HG03442 (cell line): ENCODE data around the gene SLC39A11.
"Not testable (repeated sequence)": the region's sequence is repeated elsewhere in the genome, so short reads cannot be mapped to it uniquely, and the experiment has no call there.

Experiments
- ATAC-seq: cut with Tn5 transposase; IDR thresholded peaks from one replicate; pipeline ENCODE4 v1.9.1; 2021; ENCODE audit warnings: mild to moderate bottlenecking, moderate library complexity; ENCODE audit not compliant: unreplicated experiment

SLC39A11 gene

DNA sequence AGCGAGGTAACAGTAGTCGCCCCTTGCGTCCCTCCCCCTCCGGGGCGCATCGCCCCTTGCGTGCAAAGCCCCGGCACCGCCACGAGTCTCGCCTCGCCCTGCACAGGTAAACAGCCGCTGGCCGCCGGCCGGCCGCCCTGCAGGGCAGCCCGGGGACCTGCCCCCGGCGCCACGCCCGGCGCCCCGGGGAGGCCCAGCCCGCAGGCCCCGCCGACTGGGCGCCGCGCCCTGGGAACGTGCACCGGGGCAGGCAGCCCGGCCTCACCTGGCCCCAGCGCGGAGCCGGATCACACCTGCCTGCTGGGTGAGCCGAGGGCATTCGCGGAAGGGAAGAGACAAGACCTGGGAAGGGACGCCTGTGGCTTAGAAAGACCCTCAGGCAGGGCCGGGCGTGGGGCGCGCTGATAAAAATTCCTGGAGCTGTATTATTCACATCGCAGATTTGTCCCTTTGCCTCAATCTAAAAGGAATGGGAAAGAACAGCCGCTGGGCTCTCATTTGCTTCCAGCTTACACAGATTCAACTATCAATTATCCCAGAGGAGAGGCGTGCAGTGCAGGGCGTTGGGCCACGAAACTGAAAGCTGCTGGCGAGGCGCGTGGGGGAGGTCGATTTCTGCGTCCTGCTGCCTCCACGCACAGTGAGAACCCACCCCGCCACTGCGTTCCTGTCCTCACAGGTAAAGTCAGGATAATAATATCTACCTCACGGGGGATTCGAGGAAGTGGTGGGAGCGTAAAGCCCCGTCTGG lies 451.9 kb downstream of the SLC39A11 start:
- no peak for ATAC-seq

DNA sequence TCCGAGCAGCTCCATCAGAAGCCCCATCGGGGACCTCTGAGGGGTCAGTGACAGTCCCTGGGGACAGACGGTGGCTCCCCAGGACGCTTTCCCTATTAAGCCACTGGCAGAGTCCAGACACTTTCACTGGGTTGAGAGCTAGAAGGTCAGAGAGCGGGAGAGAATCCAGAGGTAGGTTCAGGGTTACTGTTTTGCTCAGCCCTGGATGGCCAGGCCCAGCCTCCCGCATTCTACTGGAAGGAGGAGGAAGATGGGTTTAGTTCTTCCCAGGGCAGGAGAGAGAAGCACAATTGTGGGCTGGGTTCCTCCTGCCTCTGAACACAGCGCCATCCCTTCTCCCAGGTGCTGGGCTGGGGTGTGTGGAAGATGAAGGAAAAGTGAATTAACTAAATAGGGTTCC lies 452.8 kb downstream of the SLC39A11 start:
- ATAC-seq, result no peak

DNA sequence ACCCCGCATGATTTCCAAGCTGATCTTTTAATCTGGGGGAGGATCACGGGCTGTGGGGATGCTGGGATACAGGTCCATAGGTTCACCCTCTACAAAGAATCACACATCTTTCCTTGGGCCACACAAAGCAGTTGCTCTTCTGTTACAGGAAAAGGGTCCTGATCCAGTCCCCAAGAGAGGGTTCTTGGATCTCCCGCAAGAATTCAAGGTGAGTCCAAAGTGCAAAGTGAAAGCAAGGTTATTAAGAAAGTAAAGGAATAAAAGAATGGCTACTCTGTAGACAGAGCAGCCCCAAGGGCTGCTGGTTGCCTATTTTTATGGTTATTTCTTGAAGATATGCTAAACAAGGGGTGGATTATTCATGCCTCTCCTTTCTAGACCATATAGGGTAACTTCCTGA lies 453.6 kb downstream of the SLC39A11 start:
- not testable (repeated sequence) for ATAC-seq

DNA sequence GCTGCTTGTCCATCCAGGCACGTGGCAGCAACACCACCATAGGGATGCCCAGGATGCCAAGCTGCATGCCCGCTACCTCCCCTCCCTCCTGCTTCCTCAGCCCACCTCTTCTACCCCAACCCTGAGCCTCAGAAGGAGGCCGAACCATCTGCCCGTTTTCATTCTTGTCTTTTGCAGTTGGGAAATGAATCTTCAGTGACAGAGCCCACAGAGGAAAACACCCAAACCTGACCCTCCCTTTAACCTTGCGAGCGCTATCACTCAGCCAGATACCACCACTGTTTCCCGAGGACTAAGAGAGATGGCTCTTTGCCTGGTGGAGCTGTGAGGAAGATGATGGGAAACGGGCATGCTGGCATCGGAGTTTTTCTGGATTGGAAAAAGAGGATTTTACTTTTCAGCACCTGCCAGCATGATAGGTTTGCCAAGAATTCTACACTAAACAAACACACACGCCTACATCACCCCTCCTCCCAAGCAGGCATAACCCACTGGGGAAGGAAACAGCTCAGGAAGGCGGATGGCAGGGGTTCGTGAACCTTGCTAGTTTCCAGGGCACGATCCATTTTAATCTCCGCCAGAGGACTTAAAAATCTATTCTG lies 457.4 kb downstream of the SLC39A11 start:
- no peak for ATAC-seq

DNA sequence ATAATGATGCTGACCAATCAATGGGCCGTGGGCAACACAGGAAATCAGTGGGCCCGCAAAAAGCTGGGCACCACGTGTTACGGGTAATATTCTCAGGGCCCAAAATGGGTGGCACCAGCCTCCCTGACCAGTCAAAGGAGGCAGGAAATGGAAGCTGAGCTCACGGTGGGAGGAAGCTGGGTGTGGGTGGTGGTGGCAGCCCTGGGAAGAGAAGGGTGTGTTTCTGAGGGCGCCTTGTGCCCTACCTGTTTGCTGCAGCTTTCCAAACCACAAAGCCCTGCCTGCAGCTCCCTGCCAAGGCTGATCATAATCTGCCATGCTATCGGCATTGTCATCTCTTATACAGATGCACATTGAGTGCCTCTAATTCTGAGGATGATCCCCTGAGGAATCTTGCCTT lies 457.9 kb downstream of the SLC39A11 start:
- ATAC-seq, result no peak

DNA sequence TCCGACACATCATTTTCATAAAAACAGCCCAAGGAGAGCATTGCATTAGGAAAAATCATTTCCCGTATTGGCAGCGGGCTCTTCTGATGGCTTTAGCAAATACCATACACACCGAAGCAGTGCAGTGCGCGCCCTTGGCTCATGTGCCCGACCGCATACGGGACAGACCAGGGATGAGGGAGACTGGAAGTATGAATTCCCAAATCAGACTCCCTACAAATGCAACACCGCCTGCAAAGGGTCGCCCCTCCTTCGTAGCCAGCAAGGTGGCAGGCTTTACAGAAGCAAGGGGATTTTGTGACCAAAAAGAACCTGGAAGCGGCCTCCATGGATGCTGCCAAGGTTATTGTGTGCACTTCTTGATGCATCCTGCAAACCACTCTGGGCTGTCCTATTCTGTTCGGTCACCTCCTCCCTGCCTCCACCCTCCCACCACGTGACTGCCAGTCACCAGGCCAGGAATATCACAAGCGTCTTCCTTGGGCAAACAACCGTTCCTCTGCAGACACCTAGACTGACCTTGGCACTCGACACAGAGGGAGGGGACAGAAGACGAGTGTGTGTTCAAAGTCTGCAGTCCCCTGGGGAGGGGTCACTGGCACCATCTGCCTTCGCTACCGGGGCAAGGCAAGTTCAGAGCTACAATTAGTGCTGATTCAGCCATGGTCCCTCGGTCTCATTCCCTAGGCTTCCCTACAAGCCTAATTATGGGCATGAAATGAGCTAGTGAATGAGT lies 460.4 kb downstream of the SLC39A11 start:
- no peak for ATAC-seq

DNA sequence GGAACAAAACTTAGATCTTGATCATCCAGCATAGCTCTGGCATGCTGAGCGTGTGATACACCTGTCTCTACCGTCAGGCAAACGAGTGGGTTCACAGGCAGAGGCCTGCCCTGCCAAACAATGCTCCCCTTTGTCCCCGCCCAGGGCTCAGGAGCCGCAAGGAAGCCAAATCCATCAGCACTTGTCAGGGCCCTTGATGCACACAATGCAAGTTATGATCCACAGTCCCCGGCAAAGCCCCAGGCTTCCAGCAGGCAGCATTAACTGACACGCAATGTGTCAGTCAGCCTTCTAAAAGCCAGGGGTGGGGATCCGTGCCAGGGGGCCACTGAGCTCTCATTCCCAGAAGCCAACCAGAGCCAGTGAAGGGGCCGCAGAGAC lies 460.9 kb downstream of the SLC39A11 start:
- ATAC-seq, result no peak

DNA sequence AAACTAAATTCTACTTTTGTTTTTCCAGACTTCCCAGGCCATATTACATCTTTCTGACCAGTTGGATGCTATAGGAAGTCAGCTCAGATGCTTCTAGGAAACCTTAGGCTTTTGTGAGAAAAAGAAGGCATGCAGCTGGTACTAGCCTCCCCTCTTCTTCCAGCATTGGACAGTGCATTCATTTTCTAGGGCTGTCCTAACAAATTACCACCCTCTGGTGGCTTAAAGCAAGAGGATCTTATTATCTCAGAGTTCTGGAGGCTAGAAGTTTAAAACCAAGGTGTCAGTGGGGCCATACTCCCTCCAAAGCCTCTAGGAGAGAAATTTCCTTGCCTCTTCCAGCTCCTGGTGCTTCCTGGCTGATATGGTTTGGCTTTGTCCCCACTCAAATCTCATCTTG lies 467.8 kb downstream of the SLC39A11 start:
- ATAC-seq, result no peak

DNA sequence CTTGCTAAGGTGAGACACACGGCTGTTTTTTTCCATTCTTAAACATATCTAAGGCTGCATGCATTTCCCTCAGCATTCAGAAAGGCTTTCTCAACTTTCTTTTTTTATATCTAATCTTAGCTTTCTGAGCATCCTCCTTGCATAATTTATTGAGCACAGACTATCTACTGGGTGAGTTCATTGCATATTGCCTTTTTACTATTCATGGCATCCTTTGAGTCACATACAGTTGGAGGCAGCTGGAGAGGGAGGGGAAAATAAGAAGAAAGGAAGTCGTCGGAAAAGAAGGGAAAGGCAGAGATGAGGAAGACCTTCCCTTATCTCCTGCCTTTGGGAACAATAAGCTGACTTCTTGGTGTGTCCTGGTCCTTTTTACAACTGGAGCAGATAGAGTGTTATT lies 468.3 kb downstream of the SLC39A11 start:
- ATAC-seq, result no peak

DNA sequence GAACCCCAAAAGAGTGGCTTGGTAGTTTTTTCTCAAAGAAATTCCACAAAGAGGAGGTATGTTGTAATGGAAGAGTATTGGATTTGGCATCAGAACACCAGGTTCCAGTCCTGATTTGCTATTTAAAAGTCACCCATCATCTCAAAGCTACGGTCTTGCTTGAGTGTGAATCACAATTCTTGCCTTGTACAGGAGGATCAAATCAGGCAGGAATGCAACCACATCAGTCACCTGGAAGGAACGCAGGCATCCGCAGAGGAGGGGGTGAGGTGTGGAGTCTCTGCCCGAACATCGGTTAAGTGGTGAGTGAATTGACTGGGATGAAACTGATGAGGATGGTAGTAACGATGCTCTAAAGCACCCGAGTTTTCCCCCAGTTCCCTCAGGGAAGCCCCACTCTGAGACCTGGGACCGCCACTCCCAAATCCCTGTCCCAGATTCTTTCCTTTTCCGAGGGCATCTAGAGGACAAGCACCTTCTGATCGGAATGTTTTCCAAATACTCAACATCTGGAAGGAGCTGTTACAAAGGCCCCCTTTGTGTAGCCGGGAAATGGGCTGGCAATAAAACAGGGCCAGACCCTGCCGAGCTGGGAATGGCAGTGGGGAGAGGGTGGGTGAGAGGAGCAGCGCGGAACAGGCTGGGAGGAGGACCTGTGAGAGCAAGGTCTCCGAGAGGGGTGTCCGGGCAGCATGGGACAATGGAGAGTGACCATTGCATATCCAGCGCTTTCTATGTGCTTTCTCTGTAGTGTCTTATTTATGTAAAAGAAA lies 469.6 kb downstream of the SLC39A11 start:
- ATAC-seq, result no peak

DNA sequence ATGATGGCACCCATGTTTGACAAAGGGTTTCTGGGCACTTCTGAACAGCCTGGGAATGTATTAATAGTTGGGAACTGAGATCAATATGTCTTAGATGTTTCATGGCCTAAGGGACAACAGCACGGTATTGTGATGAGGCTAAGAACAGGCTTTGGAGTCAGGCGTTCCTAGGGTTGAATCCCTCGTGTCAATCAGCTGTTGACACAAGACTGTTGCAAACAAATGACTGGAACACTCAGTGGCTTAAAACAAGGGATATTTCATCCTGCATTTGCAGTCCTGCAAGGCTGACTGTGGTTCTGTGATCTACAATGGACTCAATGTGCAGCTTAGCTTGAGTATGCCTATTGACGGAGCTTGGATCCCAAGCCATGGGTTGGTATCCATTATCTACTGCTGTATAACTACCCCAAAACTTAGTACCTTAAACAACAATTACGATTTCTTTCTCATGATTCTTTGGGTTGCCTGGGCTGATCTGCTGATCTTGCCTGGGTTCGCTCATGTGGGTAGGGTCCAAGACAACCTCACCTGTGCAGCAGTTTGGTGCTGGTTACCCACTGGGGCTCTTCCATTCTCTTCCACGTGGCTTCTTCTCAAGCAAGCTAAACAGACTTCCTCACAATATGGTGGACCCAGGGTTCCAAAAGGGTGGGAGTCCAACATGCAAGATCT lies 472.4 kb downstream of the SLC39A11 start:
- no peak for ATAC-seq

DNA sequence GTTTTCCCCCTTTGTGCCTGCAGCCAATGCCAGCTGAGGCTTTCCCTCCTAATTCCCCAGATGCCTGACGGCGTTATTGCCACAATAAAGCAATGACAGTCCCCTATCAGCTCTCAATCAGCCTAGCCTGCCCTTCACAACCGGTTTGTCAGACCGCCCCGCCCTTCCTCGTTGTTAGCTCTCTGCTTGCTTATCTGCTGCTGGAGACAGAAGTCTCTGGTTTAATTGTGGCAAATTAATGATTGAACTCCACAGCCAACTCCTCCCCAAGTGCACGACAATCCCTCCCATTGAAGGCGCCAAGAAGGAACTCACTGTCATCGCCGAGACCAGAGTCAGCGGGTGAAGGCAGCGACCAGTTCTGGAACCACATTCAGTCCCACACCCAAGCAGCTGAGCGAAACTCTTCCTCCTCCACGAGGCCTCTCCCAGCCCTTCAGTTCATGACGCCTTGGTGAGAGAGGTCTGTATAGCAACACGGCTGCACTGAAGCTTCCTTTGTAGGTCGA lies 474.4 kb downstream of the SLC39A11 start:
- ATAC-seq, result peak; percentile 57

DNA sequence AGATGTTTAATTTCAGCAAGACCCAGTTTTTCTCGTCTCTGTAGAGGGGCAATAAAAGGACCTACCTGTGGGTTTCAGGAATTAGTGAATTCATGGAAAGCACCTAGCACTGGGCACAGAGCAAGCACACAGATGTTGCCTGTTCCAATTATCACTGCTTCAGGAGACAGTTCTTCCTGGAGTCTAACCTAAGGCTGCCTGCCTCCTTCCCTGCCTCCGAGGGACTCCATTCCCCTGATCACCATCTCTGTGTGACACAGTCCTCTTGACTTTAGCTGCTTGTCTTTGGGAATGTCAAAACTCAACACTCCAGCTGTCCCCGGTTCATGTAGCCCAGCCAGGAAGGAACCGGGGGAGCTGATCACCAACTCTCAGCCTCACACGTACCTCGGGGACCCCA lies 474.9 kb downstream of the SLC39A11 start:
- ATAC-seq, result no peak

DNA sequence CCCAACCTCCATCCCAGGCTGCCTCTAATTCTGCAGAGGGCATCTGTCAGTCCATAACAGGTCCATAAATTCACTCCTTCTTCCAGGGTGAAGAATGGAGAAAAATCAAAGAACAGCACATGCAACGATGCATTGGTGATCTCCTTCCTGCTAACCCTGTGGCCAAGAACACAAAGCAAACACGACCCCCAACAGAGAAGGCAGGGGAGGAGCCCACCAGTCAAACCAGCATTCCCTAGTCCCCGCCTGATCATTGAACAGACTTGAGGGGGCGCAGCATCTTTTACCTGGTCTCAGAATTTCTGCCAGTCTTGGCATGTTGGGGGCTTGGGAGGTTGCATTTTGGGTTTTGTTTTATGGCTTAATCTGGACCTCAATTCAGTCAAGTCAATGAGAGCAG lies 476.0 kb downstream of the SLC39A11 start:
- ATAC-seq, result no peak

DNA sequence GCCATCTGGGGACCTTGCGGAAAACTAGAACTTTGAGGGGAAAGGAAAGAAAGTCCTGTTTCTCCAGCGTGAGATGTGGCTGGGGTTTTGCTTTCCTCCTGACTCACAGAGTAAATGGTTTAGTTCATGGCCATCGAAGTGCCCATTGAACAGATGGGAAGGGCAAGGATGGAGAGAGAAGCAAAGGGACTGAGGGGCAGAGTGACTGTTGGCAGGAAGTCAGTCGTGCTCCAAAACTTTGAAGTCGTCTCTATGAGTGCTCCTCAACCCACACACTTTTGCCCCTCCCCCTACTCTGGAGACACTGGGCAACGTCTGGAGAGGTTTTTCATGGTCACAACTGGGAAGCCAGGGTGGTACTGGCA lies 476.9 kb downstream of the SLC39A11 start:
- no peak for ATAC-seq

DNA sequence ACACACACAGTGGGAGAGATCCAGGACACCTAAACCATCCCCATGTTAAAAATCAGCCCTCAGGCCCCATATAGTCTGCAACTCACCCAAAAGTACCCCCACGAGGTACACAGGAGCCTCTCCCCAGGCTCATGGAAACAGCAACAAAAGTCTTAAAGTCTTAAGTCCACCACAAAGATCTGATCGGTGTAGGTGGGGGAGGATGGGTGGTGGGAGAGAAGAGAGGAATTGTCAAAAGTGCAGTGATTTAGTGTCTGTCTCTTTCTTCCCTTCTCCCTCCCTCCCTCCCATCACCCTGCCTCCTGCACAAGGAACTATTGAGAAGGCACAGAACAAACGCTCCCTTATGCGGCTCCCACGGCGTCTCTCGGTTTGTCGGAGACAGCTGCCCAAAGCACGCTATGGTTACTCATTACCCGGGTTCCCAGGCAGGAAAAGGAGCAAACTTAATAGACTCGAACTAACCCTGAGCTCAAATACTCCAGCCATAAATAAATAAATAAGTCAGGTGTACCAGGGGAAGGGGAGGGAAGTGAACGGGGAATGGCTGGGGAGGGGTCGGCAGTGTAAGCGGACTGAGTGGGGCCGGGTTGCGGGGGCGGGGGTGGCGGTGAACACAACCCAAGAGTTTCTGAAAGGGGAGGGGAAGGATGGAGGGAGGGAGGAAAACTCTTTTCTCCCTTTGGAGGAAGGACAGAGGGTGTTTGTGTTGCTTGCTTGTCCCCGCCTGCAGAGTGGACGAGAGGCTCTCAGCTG lies 477.4 kb downstream of the SLC39A11 start:
- ATAC-seq, result no peak

DNA sequence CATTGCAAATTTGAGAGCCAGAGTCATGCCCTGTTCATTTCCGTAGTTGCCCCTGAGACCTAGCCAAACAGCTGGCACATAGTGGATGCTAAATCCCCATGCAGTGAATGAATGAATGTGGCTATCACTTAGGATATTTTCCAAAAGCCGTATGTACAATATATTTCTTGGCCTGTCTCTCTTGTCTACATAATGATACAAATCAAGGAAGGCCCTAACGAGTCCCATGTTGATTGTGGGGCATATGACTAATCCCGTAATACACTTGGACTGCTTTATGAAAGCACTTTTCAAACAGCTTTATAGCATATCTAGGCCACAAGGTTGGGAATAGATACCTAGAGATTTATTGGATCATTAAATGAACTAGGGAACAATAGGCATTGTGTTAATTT lies 478.0 kb downstream of the SLC39A11 start:
- ATAC-seq, result no peak

DNA sequence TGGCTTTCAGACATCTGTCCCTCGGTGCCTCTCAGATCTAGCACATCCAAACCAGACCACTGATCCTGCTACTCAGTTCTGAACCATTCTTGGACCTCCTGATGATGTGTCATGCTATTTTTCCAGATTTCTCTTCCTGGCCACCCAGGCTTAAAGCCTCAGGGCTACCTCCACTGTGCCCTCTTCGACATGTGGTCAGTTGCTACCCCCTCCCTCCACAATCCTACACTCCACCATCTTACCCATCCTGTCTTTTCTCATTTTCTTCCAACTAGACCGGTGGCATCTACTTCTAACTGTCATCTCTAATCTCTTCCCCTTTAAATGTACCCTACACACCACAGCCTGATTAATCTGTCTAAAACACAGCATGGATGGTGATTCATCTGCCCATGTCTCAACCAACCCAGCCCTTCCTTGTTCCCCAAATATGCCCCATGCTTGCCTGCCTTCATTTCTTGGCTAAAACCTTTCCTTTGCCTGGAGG lies 478.6 kb downstream of the SLC39A11 start:
- ATAC-seq, result no peak

DNA sequence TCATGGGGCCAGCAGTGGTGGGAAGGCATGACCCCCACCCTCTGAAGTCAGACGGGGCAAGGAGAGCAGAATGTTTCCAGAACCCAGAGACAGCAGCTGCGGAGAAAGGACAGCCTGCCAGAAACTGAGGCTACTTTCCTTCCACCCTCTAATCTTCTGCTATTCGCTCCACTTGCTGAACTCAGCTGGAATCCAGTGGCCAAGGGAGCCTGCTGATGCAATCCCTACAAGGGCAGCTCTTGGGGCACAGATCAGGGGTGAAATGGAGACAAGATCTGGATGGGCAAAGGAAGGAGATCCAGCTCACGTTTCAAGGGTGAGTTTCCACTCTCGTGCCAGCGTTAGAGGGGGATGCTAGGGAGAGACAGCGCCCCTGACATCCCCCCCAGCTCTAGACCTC lies 479.1 kb downstream of the SLC39A11 start:
- no peak for ATAC-seq

DNA sequence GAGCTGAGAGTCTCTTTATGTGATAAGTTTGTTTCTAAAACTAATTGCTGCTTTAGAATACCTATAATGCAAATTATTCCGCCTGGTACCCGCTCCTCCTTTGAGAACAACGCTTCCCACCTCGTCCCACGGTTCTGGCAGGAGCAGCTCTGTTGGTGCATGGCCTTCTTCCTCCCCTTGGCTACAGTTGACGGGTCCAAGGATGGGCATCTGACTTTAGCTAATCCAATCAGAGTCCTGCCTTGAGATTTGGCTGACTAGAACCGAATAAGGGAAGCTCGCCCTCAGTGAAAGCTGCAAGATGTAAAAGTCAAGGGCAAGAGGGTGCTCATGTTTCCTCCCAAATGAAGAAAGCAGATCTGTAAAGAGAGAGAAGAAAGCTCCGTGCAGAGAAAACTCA lies 481.3 kb downstream of the SLC39A11 start:
- no peak for ATAC-seq
